Measurements from ENCODE around the gene DNM2. TPM values are rescaled to one million over a fixed set of nuclear protein-coding genes. Genes with fewer than 3 reads are reported as not detected.

DNM2 gene
- 0.52 and 0.94 TPM in 2 replicates for polyA plus RNA-seq

DNA sequence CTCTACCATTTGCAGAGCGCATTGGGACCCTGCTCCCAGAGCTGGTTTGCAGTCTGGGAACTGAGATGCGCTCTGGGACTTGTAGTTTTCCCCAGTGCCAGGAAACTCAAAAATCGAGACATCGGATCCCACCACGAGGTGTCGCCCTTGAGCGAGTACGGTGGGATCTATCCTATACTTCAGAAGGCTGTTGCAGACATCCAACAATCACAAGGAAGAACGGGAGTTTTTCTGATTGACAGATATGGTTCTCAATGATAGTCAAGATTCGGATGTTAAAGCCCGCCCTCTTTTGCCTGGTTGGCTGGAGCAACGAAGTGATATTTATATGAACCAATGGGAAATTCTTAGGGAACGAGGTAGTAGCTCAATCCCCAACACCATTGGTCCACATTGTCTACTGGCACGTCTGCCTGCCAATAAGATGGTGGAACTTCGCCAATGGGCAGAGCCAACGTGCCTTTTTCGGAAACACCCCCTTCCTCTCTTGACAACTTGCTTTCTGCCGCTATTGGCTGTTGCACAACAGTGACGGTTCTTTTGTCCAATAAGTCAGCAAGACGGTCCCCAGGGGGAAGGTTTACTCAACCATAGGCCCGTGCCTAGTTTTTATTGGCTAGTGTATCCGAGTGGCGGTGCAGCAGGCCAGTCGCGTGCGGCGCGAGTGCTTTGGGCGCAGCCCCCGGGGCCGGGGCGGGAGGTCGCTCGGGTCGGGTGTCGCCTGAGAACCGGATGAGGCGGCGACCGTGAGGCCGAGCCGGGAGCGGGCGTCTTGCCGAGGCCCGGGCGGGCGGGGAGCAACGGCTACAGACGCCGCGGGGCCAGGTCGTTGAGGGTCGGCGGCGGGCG lies at the start of gene DNM2:
DNM2 (plus strand) TSS at position 724 of the 849 bp plus-strand sequence. CDS start 164 bp downstream, outside the sequence.

GRCh38 chr19:10835754-10836478 lies 118.0 kb downstream of the DNM2 start, which contains the start of gene TMED1:
TMED1 (minus strand) TSS chr19:10836212; CDS start chr19:10836191, 21 bp downstream.

DNA sequence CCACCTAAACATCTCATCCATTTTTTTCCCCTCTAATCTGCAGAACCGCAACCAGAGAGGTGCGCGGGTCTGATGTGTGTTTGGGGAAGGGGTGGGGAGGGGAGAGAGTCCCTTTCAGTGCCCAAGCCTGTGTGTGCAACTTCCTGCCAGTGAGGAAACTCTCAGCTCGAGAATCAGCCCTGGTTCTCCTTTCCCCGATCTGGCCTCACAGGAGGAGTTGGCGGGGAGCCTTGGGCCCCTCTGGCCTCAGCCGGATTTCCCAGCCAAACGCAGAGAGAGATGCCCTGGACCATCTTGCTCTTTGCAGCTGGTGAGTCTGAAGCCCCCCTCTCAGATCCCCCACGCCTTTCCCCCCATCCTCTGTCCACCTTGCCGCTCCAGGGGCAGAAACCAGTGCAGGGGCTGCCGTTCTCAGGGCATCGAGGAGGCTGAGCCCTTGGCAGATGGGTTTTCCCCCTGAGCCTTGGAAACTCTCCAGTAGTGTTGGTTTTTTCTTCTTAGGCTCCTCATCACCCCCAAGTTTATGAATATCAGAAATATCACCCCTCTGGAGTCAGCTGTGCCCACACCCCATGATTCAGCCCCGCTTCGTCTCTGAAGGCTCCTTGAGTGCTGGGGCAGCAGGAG lies 130.5 kb downstream of the DNM2 start, which contains the start of gene C19orf38:
C19orf38 (plus strand) TSS at position 186 of the 627 bp plus-strand sequence; CDS start at position 280, 94 bp downstream.

GRCh38 chr19:10870955-10871603 lies 153.2 kb downstream of the DNM2 start, which contains the start of gene CARM1:
CARM1 (plus strand) TSS chr19:10871553; CDS start chr19:10871703, 150 bp downstream.

Other genes with a start within 250 kb of the DNM2 start
- 11.3 and 23.4 TPM in 2 replicates for gene KEAP1, start 214.7 kb upstream of the DNM2 start, polyA plus RNA-seq
- 0.32 TPM in 1 of 2 replicates, not detected in the other for gene S1PR5, start 200.6 kb upstream of the DNM2 start, polyA plus RNA-seq
- gene ATG4D, start 174.2 kb upstream of the DNM2 start, polyA plus RNA-seq, result 5.6 TPM in 1 of 2 replicates, not detected in the other
- gene KRI1, start 152.1 kb upstream of the DNM2 start, polyA plus RNA-seq, result 2.4 and 5.3 TPM in 2 replicates
- 17.1 and 34.4 TPM in 2 replicates for gene CDKN2D, start 149.1 kb upstream of the DNM2 start, polyA plus RNA-seq
- 2.5 TPM in 1 of 2 replicates, not detected in the other for gene AP1M2, start 130.8 kb upstream of the DNM2 start, polyA plus RNA-seq
- gene SLC44A2, start 92.5 kb upstream of the DNM2 start, polyA plus RNA-seq, result 7.4 and 12.4 TPM in 2 replicates
- gene ILF3, start 63.7 kb upstream of the DNM2 start, polyA plus RNA-seq, result 29.6 and 33.0 TPM in 2 replicates
- 2.2 and 3.9 TPM in 2 replicates for gene QTRT1, start 16.6 kb upstream of the DNM2 start, polyA plus RNA-seq
- 1.1 and 4.8 TPM in 2 replicates for gene TMED1, start 118.1 kb downstream of the DNM2 start, polyA plus RNA-seq
- not detected in 2 replicates for gene C19orf38, start 130.3 kb downstream of the DNM2 start, polyA plus RNA-seq
- 0.26 and 0.53 TPM in 2 replicates for gene CARM1, start 153.5 kb downstream of the DNM2 start, polyA plus RNA-seq
- 3.1 and 6.1 TPM in 2 replicates for gene YIPF2, start 210.6 kb downstream of the DNM2 start, polyA plus RNA-seq
- gene TIMM29, start 210.7 kb downstream of the DNM2 start, polyA plus RNA-seq, result 4.7 and 6.4 TPM in 2 replicates
- gene SMARCA4, start 243.0 kb downstream of the DNM2 start, polyA plus RNA-seq, result 43.2 and 62.3 TPM in 2 replicates